ENCODE data around the gene CPT2. TPM values are rescaled to one million over a fixed set of nuclear protein-coding genes. Genes with fewer than 3 reads are reported as not detected.

CPT2 gene
- total and polyA plus RNA-seq, 5 donors from 2014 or later: 11.6 to 35.3 (median 32.2) TPM

GRCh38 chr1:53260631-53261247 lies 64.1 kb downstream of the CPT2 start:
- ATAC-seq (ENCODE audit: low read depth in 2 of 2) (no peak), DNase-seq (no peak)
- H3K4me1 ChIP-seq (ENCODE audit: control insufficient read depth, insufficient read depth, low read length, poor library complexity, severe bottlenecking): no peaks in the 10 kb centered on the region
- peaks cover 56% of the 10 kb centered on the region for H3K36me3 ChIP-seq (ENCODE audit: control insufficient read depth, insufficient read depth, low read length)
- Mint-ChIP-seq H3K4me3 (no peak overlapping the region), H3K4me1 (no peaks in the 10 kb centered on the region), H3K9me3 (no peaks in the 10 kb centered on the region), H3K27me3 (no peaks in the 10 kb centered on the region), H3K27ac (no peak overlapping the region), H3K36me3 (peaks cover 25% of the 10 kb centered on the region)
- no peaks in the 10 kb centered on the region for H3K9me3 ChIP-seq (ENCODE audit: control insufficient read depth in 2 of 2, low read length in 2 of 2)
- no peak overlapping the region for H3K27ac ChIP-seq (ENCODE audit: insufficient read depth, low read length, poor library complexity, severe bottlenecking)
- no peak overlapping the region for H3K4me3 ChIP-seq (ENCODE audit: low read depth, low read length)
- H3K27me3 ChIP-seq (ENCODE audit: control insufficient read depth, insufficient read depth, low read length): no peaks in the 10 kb centered on the region

DNA sequence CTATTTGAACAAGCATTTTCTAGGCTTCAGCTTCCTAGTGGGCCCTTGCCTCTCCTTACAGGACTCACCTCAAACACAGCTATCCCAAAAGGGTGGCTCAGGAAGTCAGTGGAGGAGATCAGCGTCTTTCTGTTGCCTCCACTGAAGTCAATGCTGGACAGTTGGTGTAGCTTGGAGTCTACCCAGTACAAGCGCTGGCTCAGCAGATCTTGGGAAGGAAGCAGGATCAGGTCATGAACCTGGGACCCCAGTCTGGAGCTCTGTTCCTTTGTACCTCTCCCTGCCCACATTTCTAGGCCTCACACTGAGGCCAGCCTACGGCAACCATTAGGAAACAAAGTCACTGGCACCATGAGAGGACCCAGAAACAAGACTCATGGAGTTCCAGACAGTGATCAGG lies 65.4 kb downstream of the CPT2 start:
- no peaks in the 10 kb centered on the region for H3K27me3 Mint-ChIP-seq

More for the DNA sequence above, 65.4 kb downstream of the CPT2 start:
- ATAC-seq (ENCODE audit: low read depth in 2 of 2): no peak
- Mint-ChIP-seq H3K36me3 (peaks cover 32% of the 10 kb centered on the region), H3K4me1 (no peaks in the 10 kb centered on the region), H3K27ac (no peak overlapping the region), H3K4me3 (no peak overlapping the region), H3K9me3 (no peaks in the 10 kb centered on the region)
- no peak overlapping the region for H3K27ac ChIP-seq (ENCODE audit: insufficient read depth, low read length, poor library complexity, severe bottlenecking)
- H3K36me3 ChIP-seq (ENCODE audit: control insufficient read depth, insufficient read depth, low read length): peaks cover 64% of the 10 kb centered on the region
- H3K4me3 ChIP-seq (ENCODE audit: low read depth, low read length): no peak overlapping the region
- H3K4me1 ChIP-seq (ENCODE audit: control insufficient read depth, insufficient read depth, low read length, poor library complexity, severe bottlenecking): no peaks in the 10 kb centered on the region
- no peaks in the 10 kb centered on the region for H3K9me3 ChIP-seq (ENCODE audit: control insufficient read depth in 2 of 2, low read length in 2 of 2)
- no peaks in the 10 kb centered on the region for H3K27me3 ChIP-seq (ENCODE audit: control insufficient read depth, insufficient read depth, low read length)
- DNase-seq: no peak

Other genes starting within 250 kb of the CPT2 start
- not detected for gene PODN, start 134.6 kb upstream of the CPT2 start, total RNA-seq
- gene PODN, start 134.6 kb upstream of the CPT2 start, polyA plus RNA-seq: not detected
- gene SLC1A7, start 54.2 kb upstream of the CPT2 start, total RNA-seq: not detected
- gene SLC1A7, start 54.2 kb upstream of the CPT2 start, polyA plus RNA-seq: not detected
- 33.5 TPM for gene CZIB, start 23.8 kb downstream of the CPT2 start, total RNA-seq
- gene CZIB, start 23.8 kb downstream of the CPT2 start, polyA plus RNA-seq: 10 to 100 TPM; 59.6 to 68.2 (median 61.4) TPM
- 58.1 TPM for gene MAGOH, start 41.7 kb downstream of the CPT2 start, total RNA-seq
- 100 to 1,000 TPM in 1 of 4 donors, 10 to 100 TPM in 3; 89.8 to 102 (median 95.6) TPM for gene MAGOH, start 41.7 kb downstream of the CPT2 start, polyA plus RNA-seq
- gene LRP8, start 131.2 kb downstream of the CPT2 start, total RNA-seq: 23.7 TPM
- gene LRP8, start 131.2 kb downstream of the CPT2 start, polyA plus RNA-seq: 1 to 10 TPM; 1.0 to 3.3 (median 1.9) TPM

Data from CD4-positive, CD25-positive, alpha-beta regulatory T cell (primary cell).